Measurements from ENCODE around the gene DCC.

DCC gene

GRCh38 chr18:52812834-52813233 lies 472.8 kb downstream of the DCC start:
- no peak overlapping the region for H3K4me3 ChIP-seq (replicated peaks; ENCODE audit: low read depth, low read length)
- DNase-seq (ENCODE audit: extremely low read depth, low read depth), result no peak
- no peak for TF ChIP-seq CTCF (IDR thresholded peaks at IDR 0.05; ENCODE audit: low read depth, low read length, missing control alignments)

- no peak for TF ChIP-seq CTCF (IDR thresholded peaks at IDR 0.05; ENCODE audit: low read depth, low read length, missing control alignments)
- no peak for DNase-seq (ENCODE audit: extremely low read depth, low read depth)
- no peak overlapping the region for H3K4me3 ChIP-seq (replicated peaks; ENCODE audit: low read depth, low read length)
Measured at GRCh38 chr18:52813635-52814416, 473.8 kb downstream of the DCC start.

- no peak for DNase-seq (ENCODE audit: extremely low read depth, low read depth)
- TF ChIP-seq CTCF (IDR thresholded peaks at IDR 0.05; ENCODE audit: low read depth, low read length, missing control alignments), result no peak
- no peak overlapping the region for H3K4me3 ChIP-seq (replicated peaks; ENCODE audit: low read depth, low read length)
Measured at GRCh38 chr18:52815651-52816050, 475.7 kb downstream of the DCC start.

DNA sequence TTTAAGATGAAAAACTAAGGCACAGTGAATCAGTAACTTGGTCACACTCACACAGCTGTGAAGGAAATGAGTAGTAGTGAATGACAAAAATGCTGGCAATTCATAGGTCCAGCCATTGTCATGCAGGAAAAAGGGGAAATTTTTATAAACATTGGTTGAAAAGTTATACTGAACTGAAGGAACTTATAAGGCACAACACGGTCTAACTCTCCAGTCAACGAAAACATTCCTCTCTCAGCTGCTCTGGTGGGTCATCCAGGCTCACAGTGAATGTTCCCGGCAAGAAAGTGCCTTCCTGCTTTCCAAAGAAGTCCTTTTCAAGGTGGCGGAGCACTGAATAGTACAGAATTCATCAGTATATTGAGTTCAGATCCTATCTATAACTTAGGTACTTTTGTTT lies 476.1 kb downstream of the DCC start:
- H3K4me3 ChIP-seq (replicated peaks; ENCODE audit: low read depth, low read length), result no peak overlapping the region
- TF ChIP-seq CTCF (IDR thresholded peaks at IDR 0.05; ENCODE audit: low read depth, low read length, missing control alignments), result no peak
- no peak for DNase-seq (ENCODE audit: extremely low read depth, low read depth)

DNA sequence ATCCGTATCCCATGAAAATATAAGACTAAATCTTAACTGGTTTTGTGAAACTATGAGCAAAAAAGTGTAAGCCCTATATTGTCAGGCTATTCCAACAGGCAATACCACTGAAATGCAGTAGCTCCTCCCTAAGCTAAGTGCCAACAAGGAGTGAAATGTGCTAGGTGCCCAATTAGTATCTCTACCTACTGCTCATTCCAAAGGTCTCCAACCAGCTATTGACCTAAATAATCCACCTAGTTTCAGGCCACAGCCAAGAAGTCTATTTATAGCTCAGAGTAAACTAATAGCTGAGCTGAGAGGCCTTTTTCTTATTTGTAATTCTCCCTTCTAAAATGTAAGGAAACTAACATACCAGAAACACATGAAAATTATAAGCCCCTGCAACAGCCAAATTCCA lies 482.2 kb downstream of the DCC start:
- no peak overlapping the region for H3K4me3 ChIP-seq (replicated peaks; ENCODE audit: low read depth, low read length)
- no peak for DNase-seq (ENCODE audit: extremely low read depth, low read depth)
- no peak for TF ChIP-seq CTCF (IDR thresholded peaks at IDR 0.05; ENCODE audit: low read depth, low read length, missing control alignments)

- no peak for TF ChIP-seq CTCF (IDR thresholded peaks at IDR 0.05; ENCODE audit: low read depth, low read length, missing control alignments)
- no peak for DNase-seq (ENCODE audit: extremely low read depth, low read depth)
- H3K4me3 ChIP-seq (replicated peaks; ENCODE audit: low read depth, low read length), result no peak overlapping the region
Measured at GRCh38 chr18:52824126-52824525, 484.1 kb downstream of the DCC start.

DNA sequence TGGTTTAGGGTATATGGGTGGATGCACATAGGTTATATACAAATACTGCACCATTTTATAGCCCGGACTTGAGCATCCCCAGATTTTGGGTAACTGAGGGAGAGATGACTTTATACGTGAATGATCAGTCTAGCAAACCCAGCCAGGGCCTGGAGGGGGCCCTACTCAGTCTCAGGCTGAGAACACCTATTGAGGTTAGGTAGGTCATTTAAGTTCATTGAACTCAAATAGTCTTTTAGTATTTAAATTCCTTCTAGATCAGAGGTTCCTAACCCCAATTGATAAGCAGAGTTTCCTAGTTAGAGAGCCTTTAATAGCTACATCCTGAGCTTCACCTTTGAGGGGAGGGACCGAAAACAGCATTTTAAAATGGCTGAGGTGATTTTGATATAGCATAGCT lies 487.0 kb downstream of the DCC start:
- no peak for DNase-seq (ENCODE audit: extremely low read depth, low read depth)
- no peak for TF ChIP-seq CTCF (IDR thresholded peaks at IDR 0.05; ENCODE audit: low read depth, low read length, missing control alignments)
- no peak overlapping the region for H3K4me3 ChIP-seq (replicated peaks; ENCODE audit: low read depth, low read length)

All from HFF-Myc (cell line).